Coronary artery (tissue), 2 donors: ENCODE measurements around the gene TIMM10.
A peak's percentile ranks its signal among the peaks of the same experiment; 100 is the strongest.

Experiments used
- DNase-seq: peaks from one replicate; pipeline ENCODE4 v3.0.0-alpha.2; 2017; ENCODE audit warnings: low spot score
- H3K27ac ChIP-seq, 2 donors: fragments of 200-600 bp; sonication (generic); one replicate each; pipeline ENCODE4 v1.5.1; 2016 to 2019
- H3K4me3 ChIP-seq: fragments of 200-600 bp; sonication (generic); 2 replicates; pipeline ENCODE4 v1.5.1; 2016; ENCODE audit warnings: mild to moderate bottlenecking, moderate library complexity
- TF ChIP-seq, protein P1 (sequence below): fragments of 200-600 bp; sonication (generic); IDR thresholded peaks from one replicate; pipeline ENCODE4 v1.5.1; 2019; ENCODE audit warnings: antibody characterized with exemption

The TIMM10 gene

DNA sequence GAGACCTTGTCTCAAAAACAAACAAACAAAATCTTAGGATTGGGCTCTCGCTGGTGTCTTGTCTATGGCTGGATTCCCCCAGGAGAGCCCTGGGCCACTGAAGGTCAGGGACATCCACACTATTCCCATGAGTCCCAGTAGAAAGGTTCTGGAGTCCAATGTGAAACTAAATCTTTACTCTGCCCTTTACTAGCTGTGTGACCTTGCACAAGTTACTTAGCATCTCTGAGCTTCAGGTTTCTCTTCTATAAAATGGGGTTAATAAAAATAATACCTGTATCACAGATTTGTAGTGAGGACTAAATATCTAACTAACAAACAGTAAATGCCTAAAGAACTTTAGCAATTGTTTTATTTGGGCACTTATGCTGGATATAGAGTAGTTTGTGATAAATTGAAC is 24.0 kb downstream of the TIMM10 start:
- DNase-seq: no peak
- Histone ChIP-seq H3K27ac (no peak overlapping the region), H3K4me3 (no peak overlapping the region)
- TF ChIP-seq, protein P1, sequence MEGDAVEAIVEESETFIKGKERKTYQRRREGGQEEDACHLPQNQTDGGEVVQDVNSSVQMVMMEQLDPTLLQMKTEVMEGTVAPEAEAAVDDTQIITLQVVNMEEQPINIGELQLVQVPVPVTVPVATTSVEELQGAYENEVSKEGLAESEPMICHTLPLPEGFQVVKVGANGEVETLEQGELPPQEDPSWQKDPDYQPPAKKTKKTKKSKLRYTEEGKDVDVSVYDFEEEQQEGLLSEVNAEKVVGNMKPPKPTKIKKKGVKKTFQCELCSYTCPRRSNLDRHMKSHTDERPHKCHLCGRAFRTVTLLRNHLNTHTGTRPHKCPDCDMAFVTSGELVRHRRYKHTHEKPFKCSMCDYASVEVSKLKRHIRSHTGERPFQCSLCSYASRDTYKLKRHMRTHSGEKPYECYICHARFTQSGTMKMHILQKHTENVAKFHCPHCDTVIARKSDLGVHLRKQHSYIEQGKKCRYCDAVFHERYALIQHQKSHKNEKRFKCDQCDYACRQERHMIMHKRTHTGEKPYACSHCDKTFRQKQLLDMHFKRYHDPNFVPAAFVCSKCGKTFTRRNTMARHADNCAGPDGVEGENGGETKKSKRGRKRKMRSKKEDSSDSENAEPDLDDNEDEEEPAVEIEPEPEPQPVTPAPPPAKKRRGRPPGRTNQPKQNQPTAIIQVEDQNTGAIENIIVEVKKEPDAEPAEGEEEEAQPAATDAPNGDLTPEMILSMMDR: no peak

DNA sequence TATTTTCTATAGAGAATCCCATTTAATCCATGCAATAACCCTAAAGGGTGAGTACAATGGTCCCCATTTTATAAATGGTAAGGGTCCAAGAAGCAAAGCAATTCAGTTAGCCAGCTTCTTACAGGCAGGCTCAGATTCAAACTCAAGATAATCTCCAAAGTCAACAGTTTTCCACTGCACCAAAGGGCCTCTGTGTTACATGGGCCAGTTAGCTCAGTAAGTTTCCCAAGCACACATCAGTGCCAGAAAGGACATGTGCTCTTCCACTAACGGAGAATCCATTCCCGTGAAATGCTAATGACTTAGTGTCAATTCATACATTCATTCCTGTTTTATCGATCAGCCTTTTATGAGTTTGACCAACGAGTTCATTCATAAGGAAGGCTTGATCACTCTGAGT is 26.0 kb downstream of the TIMM10 start:
- no peak for DNase-seq
- Histone ChIP-seq H3K4me3 (no peak overlapping the region), H3K27ac (no peak overlapping the region)
- TF ChIP-seq, protein P1: no peak

DNA sequence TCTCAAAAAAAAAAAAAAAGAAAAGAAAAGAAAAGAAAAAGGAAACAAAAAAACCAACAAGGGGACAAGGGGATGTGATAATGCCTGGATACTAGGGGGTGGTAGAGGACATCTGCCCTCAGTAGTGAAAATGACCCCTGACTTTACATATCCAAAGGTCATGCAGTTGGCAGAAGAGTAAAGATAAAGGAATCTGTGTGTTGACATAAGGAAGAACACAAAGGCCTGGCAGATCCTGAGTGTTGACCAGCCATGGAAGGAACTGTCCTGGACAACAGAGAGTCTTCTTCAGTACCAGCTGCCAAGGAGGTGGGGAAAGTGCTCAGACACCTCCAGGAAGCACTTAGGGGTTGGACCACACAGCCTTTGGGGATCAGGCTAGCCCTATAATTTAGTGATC is 27.7 kb downstream of the TIMM10 start:
- no peak overlapping the region for H3K4me3 ChIP-seq
- H3K27ac ChIP-seq: no peak overlapping the region
- no peak for DNase-seq
- TF ChIP-seq, protein P1: no peak

DNA sequence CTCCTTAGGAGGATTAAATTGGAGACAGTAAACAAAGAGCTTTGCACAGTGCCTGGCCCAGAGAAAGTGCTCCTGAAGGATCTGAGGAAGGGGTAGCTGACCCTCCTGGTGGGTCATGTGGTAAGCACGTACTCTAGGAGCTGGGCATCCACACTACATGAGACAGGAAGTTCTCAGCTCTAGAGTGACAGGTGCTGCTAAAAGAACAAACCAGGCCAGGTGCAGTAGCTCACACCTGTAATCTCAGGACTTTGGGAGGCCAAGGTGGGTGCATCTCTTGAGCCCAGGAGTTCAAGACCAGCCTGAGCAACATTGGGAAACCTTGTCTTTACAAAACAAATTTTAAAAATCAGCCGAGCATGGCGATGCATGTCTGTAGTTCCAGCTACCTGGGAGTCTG is 28.2 kb downstream of the TIMM10 start:
- Histone ChIP-seq H3K27ac (no peak overlapping the region), H3K4me3 (no peak overlapping the region)
- no peak for DNase-seq
- TF ChIP-seq, protein P1: no peak

DNA sequence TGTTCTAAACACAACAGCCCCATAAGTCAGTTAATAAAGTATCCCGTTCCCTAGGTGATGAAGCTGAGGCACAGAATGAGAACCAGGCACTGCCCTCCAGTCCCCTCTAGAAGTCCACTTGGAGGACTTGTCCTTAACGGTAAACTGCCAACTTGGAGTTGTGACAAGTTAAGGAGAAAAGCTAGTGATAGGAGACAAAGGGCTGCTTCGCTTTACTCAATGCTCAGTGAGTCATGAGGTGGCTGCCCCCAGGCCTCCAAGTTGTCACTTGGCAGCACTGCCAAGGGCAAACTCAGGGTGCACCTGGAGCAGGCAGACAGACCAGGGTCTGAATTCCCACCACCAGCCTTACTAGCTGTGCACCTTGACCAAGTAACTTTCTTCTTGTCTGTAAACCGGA is 28.6 kb downstream of the TIMM10 start:
- no peak overlapping the region for H3K4me3 ChIP-seq
- no peak for DNase-seq
- TF ChIP-seq, protein P1: no peak
- no peak overlapping the region for H3K27ac ChIP-seq

DNA sequence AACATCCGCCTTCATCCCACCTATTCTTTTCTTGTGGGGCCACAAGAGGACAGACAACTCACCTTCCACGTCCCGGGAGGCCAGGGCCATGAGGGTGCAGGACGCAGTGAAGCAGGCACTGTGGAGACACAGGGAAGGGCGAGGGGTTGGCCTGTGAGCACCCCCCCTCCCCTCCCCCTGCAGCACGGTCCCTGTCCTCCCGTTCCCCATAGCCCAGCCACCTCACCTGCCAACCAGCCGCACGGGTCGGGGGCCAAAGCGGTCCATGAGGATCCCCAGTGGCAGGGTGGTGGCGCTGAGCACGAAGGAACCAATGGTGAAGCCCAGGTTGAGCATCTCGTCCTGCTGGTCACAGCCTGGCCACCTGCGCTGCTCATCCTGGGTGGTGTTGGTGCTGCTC is 29.6 kb downstream of the TIMM10 start:
- TF ChIP-seq, protein P1: no peak
- H3K27ac ChIP-seq: peak overlapping the region; percentile 64 to 91
- no peak overlapping the region for H3K4me3 ChIP-seq
- no peak for DNase-seq

DNA sequence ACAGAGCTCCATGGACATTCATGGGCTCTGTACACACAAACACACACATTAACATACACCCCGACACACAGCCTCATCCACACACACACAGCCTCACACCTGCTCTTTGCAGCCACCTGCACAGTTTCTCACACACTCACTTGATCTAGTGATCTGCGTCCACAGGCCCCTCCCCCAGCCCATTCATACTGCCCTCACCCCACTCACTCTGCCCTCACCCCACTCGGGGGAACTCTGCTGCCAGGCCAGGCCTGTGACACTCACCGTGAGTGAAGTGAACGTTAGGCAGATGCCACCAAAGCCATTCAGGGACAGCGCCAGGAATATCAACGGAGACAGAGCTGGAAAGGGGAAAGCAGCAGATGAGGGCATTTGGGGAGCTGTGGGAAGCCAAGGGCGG is 30.0 kb downstream of the TIMM10 start:
- H3K27ac ChIP-seq: peak overlapping the region; percentile 64 to 91
- DNase-seq: no peak
- H3K4me3 ChIP-seq: peak overlapping the region; percentile 62
- TF ChIP-seq, protein P1: no peak
